MCF 10A (cell line): ENCODE data around the gene TPP1. TPM values are rescaled to one million over a fixed set of nuclear protein-coding genes. Genes with fewer than 3 reads are reported as not detected.

Experiments
- BruUV-seq: library from RNA; stranded (reverse); fragments of 400-500 nt; replicated peaks from 2 replicates; lab custom pipeline; 2021; lab: Mats Ljungman, UMichigan
- CTCF ChIA-PET: fragments of 300-600 bp; sonication (Branson Sonifier 250); formaldehyde crosslinking; extraction: SDS; loops from one replicate; lab custom pipeline; 2021; ENCODE audit warnings: antibody characterized with exemption, inconsistent platforms; lab: Yijun Ruan, JAX
- POLR2A ChIA-PET: fragments of 300-600, 350-650 bp; sonication (Branson Sonifier 250); formaldehyde crosslinking; extraction: SDS; loops from one replicate; lab custom pipeline; 2020; ENCODE audit warnings: antibody characterized with exemption, inconsistent platforms; lab: Yijun Ruan, JAX
- DNase-seq: peaks from one replicate; pipeline ENCODE4 v3.0.0-alpha.2; 2018; ENCODE audit not compliant: unreplicated experiment
- H3K27ac Mint-ChIP-seq: one replicate; pipeline ENCODE4 v1.8.0; 2022; ENCODE audit warnings: mild to moderate bottlenecking, low read depth, mixed read lengths; ENCODE audit not compliant: unreplicated experiment
- H3K27me3 Mint-ChIP-seq: one replicate; pipeline ENCODE4 v1.8.0; 2022; ENCODE audit warnings: mixed read lengths; ENCODE audit not compliant: insufficient read depth, unreplicated experiment
- H3K36me3 Mint-ChIP-seq: one replicate; pipeline ENCODE4 v1.8.0; 2022; ENCODE audit warnings: mild to moderate bottlenecking, moderate library complexity, mixed read lengths; ENCODE audit not compliant: insufficient read depth, unreplicated experiment
- H3K4me1 Mint-ChIP-seq: one replicate; pipeline ENCODE4 v1.8.0; 2022; ENCODE audit warnings: mixed read lengths; ENCODE audit not compliant: insufficient read depth, unreplicated experiment
- H3K4me3 Mint-ChIP-seq: one replicate; pipeline ENCODE4 v1.8.0; 2022; ENCODE audit warnings: mild to moderate bottlenecking, moderate library complexity, mixed read lengths; ENCODE audit not compliant: unreplicated experiment
- H3K9me3 Mint-ChIP-seq: one replicate; pipeline ENCODE4 v1.8.0; 2022; ENCODE audit warnings: mixed read lengths; ENCODE audit not compliant: unreplicated experiment
- intact Hi-C: fragments of 100-400 bp; cut with micrococcal nuclease; formaldehyde crosslinking; loops from 2 replicates; pipeline ENCODE4 v1.14.1; 2022
- total RNA-seq: library from RNA; stranded (reverse); gene quantifications from 2 replicates; pipeline ENCODE4 v1.2.3, GENCODE V29; 2022
- TF ChIP-seq, protein P1 (sequence below): fragments of 200-600 bp; IDR thresholded peaks from one replicate; pipeline ENCODE4 v1.8.0; 2022; ENCODE audit warnings: antibody characterized with exemption, mild to moderate bottlenecking; ENCODE audit not compliant: unreplicated experiment

The TPP1 gene
- total RNA-seq, 1 experiment from 2014 or later, result 26.9 TPM

DNA sequence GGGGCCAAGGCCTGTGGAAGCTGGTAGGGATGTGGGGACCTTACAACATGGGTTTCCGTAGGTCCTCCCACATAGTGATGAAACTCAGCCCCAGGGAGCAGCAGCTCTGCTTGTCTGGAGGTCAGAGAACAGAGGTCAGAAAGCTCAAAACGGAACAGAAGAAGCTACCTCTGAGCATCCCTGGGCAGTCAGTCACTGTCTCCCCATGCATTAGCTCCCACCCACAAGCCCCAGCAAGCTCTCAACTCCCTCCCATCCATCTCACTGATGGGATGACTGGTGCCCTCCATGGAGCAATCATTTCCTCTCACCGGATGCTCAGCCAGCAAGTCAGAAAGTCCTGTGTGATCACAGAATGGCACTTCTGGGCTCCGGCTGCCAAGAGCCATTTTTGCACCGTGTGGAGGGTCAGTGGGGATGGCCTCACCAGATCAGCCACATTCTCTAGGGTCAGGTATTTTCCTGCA lies 1.9 kb downstream of the TPP1 start:
- Mint-ChIP-seq H3K27me3 (no peaks in the 10 kb centered on the region), H3K36me3 (peaks cover 11% of the 10 kb centered on the region), H3K4me3 (no peak overlapping the region), H3K9me3 (no peaks in the 10 kb centered on the region), H3K27ac (no peak overlapping the region), H3K4me1 (no peaks in the 10 kb centered on the region)
- TF ChIP-seq, protein P1, sequence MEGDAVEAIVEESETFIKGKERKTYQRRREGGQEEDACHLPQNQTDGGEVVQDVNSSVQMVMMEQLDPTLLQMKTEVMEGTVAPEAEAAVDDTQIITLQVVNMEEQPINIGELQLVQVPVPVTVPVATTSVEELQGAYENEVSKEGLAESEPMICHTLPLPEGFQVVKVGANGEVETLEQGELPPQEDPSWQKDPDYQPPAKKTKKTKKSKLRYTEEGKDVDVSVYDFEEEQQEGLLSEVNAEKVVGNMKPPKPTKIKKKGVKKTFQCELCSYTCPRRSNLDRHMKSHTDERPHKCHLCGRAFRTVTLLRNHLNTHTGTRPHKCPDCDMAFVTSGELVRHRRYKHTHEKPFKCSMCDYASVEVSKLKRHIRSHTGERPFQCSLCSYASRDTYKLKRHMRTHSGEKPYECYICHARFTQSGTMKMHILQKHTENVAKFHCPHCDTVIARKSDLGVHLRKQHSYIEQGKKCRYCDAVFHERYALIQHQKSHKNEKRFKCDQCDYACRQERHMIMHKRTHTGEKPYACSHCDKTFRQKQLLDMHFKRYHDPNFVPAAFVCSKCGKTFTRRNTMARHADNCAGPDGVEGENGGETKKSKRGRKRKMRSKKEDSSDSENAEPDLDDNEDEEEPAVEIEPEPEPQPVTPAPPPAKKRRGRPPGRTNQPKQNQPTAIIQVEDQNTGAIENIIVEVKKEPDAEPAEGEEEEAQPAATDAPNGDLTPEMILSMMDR, result no peak
- POLR2A ChIA-PET, result interaction anchor here (0.9 to 4.6 kb wide), 7 partner anchors 10 to 297 kb away, joined by 3 to 56 read pairs (median 15); partner anchors contain the start of genes ARFIP2, CAVIN3, ILK and MRPL17
- intact Hi-C loops, result no loop called here
- no TSS peak for BruUV-seq
- DNase-seq, result no peak
- CTCF ChIA-PET, result interaction anchor here (2.1 to 3.0 kb wide), 5 partner anchors 10 to 238 kb away, joined by 6 to 34 read pairs (median 12); partner anchors contain the start of genes ILK and MRPL17

DNA sequence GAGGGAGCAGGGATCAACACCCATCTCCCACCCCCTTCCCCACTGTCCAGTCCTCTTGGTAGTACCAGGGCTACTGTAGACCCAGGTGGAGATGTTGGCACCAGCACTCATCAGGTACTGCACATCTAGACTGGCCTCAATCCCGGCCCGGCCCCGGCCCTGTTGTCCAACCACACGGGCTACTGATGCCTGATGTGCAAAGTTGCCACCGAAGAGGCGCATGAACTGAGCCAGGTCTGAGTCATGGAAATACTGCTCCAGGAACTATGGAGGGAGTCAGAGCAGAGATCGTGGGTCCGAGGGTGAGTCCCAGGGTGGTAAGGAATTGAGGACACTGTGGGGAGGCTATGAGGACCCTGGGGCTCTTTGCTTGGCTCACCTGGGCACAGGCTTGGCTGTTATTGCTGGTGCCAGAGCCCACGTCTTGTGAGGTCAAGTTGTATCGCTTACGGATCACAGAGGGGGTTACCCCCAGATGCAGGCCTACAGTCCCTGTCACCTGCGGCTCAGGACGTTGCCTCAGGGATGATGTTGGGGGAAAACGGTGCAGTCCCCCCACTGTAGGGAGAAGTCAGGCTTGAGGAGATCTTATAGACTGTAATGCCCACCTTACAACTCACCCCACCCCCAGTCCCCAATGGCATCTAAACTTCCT lies 2.5 kb downstream of the TPP1 start:
- no peaks in the 10 kb centered on the region for H3K9me3 Mint-ChIP-seq
- no peaks in the 10 kb centered on the region for H3K27me3 Mint-ChIP-seq
- BruUV-seq, result no TSS peak
- ChIA-PET CTCF (interaction anchor here (2.6 to 3.0 kb wide), 2 partner anchors 10 to 12 kb away, joined by 12 to 17 read pairs; partner anchors contain the start of gene ILK), POLR2A (interaction anchor here (1.1 to 1.2 kb wide), 2 partner anchors 12 to 67 kb away, joined by 3 to 4 read pairs; partner anchors contain the start of gene MRPL17)
- H3K4me3 Mint-ChIP-seq, result no peak overlapping the region
- TF ChIP-seq, protein P1, result no peak
- DNase-seq, result no peak
- intact Hi-C loops, result no loop called here
- no peaks in the 10 kb centered on the region for H3K4me1 Mint-ChIP-seq
- H3K27ac Mint-ChIP-seq, result no peak overlapping the region
- H3K36me3 Mint-ChIP-seq, result peaks cover 11% of the 10 kb centered on the region

DNA sequence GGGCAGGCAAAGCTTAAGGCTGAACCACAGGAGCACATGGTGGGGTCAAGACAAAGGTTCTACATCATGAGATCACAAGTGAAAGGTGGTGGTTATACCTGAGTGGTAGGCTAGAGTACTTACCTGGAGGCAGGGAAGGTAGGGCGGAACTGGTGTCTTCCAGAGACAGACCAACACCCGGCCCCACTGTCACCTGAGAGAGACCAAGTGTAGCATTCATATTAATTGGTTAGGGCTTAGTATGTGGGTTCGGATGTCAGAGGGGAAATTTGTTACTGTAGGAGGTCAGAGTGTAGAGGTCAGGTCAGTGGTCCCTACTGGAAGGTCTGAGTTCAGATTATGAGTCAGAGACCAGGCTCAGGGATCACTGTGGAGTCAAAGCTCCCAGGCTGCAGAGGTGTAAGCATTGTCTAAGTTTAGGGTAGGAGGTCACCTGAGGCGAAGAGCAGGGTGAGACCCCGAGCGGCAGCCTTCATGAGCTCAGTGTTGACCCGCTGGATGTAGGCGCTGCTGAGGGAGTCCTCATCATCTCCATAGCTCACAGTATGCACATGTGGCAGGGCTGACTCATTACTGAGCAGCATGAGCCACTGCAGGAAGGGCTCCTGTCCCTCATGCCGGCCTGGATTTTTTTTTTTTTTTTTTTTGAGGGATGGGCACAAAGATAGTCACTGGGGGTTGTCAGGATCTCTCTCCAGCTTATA lies 3.2 kb downstream of the TPP1 start:
- ChIA-PET CTCF (interaction anchor here (0.5 kb wide), 1 partner anchor 390 kb away, joined by 3 read pairs; no protein-coding TSS in a partner anchor), POLR2A (interaction anchor here (1.1 to 1.2 kb wide), 2 partner anchors 11 to 67 kb away, joined by 3 to 4 read pairs; partner anchors contain the start of gene MRPL17)
- Mint-ChIP-seq H3K4me1 (peaks cover 4% of the 10 kb centered on the region), H3K36me3 (peaks cover 17% of the 10 kb centered on the region), H3K9me3 (no peaks in the 10 kb centered on the region), H3K27ac (no peak overlapping the region), H3K27me3 (no peaks in the 10 kb centered on the region), H3K4me3 (no peak overlapping the region)
- DNase-seq, result no peak
- TF ChIP-seq, protein P1, result no peak
- no TSS peak for BruUV-seq
- intact Hi-C loops, result no loop called here

DNA sequence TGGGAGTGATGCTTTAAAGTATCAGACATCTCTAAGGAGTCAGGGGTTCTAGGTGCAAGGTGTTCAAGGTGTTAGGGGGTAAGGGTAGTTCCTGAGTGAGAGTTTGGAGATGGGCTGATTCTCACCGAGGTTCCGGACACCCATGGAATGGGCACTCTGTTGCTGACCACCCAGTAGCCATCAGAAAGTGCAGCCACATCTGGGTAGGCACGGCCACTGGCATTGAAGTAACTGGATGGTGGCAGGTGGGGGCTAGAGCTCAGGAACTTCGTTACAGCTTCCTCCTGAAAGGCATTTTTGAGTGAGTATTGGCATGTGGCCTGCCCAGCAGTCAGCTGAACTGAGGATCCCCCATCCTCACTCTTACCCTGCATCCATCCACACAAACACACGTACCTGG lies 4.2 kb downstream of the TPP1 start:
- Mint-ChIP-seq H3K4me1 (peaks cover 5% of the 10 kb centered on the region), H3K9me3 (no peaks in the 10 kb centered on the region), H3K4me3 (no peak overlapping the region), H3K36me3 (peaks cover 27% of the 10 kb centered on the region), H3K27ac (no peak overlapping the region), H3K27me3 (no peaks in the 10 kb centered on the region)
- no TSS peak for BruUV-seq
- DNase-seq, result no peak
- TF ChIP-seq, protein P1, result no peak
- ChIA-PET CTCF (no interaction called here), POLR2A (interaction anchor here (1.5 kb wide), 1 partner anchor 12 kb away, joined by 5 read pairs; the partner anchor contains the start of genes ILK and RRP8)
- intact Hi-C loops, result no loop called here
